ENCODE results near the gene REM1. TPM values are rescaled to one million over a fixed set of nuclear protein-coding genes. Genes with fewer than 3 reads are reported as not detected.
"Not testable (repeated sequence)": the region's sequence is repeated elsewhere in the genome, so short reads cannot be mapped to it uniquely, and the experiment has no call there.

REM1 gene
- total and polyA plus RNA-seq, 2 experiments from 2014 or later, result not detected

GRCh38 chr20:31497838-31498540, 22.9 kb downstream of the REM1 start:
- no peak for TF ChIP-seq EZH2phosphoT487 (IDR thresholded peaks at IDR 0.05; ENCODE audit: insufficient read depth, low read depth)
- TF ChIP-seq EZH2 (IDR thresholded peaks at IDR 0.05; ENCODE audit: insufficient read depth, poor library complexity, severe bottlenecking), result no peak
- in situ Hi-C loops (cut with MboI), result no loop called here
- Histone ChIP-seq H3K4me1 (ENCODE audit: insufficient read depth) (peaks cover 15% of the 10 kb centered on the region), H3K27me3 (replicated peaks; ENCODE audit: insufficient read depth) (no peaks in the 10 kb centered on the region), H3K27ac (peak overlapping the region; percentile 34), H3K4me3 (no peak overlapping the region), H3K79me2 (ENCODE audit: insufficient read depth) (no peaks in the 10 kb centered on the region), H3K36me3 (ENCODE audit: low read depth) (no peaks in the 10 kb centered on the region), H2AFZ (no peak overlapping the region), H3K9me3 (ENCODE audit: low read depth) (no peaks in the 10 kb centered on the region), H3K9me2 (ENCODE audit: insufficient read depth) (no peaks in the 10 kb centered on the region), H3F3A (ENCODE audit: insufficient read depth) (peaks cover 7% of the 10 kb centered on the region; the same call in 1 of the 2 replicates), H3K4me2 (ENCODE audit: unreplicated experiment) (no peak overlapping the region), H4K20me1 (ENCODE audit: insufficient read depth) (no peaks in the 10 kb centered on the region), H3K9ac (no peak overlapping the region)
- peak; percentile 82 for DNase-seq
- WGBS, 2 experiments (ENCODE audit: low coverage in 1 of 2, low lambda C conversion rate in 2 of 2, missing lambda C conversion rate in 2 of 2), result 37 to 41% methylated on average over 5 to 6 of the region's 6 CpGs

GRCh38 chr20:31500527-31500926, 25.4 kb downstream of the REM1 start:
- no peaks in the 10 kb centered on the region for H3K9me3 ChIP-seq (ENCODE audit: low read depth)
- H3K27ac ChIP-seq, result no peak overlapping the region
- H3K9ac ChIP-seq, result no peak overlapping the region
- H3K4me3 ChIP-seq, result no peak overlapping the region
- 18 to 30% methylated on average over 1 of the region's 1 CpG for WGBS, 2 experiments (ENCODE audit: low coverage in 1 of 2, low lambda C conversion rate in 2 of 2, missing lambda C conversion rate in 2 of 2)
- H4K20me1 ChIP-seq (ENCODE audit: insufficient read depth), result no peaks in the 10 kb centered on the region
- no peaks in the 10 kb centered on the region for H3K79me2 ChIP-seq (ENCODE audit: insufficient read depth)
- no peaks in the 10 kb centered on the region for H3K27me3 ChIP-seq (replicated peaks; ENCODE audit: insufficient read depth)
- H3K4me2 ChIP-seq (ENCODE audit: unreplicated experiment), result no peak overlapping the region
- no peaks in the 10 kb centered on the region for H3K36me3 ChIP-seq (ENCODE audit: low read depth)
- TF ChIP-seq EZH2phosphoT487 (IDR thresholded peaks at IDR 0.05; ENCODE audit: insufficient read depth, low read depth) (no peak), EZH2 (IDR thresholded peaks at IDR 0.05; ENCODE audit: insufficient read depth, poor library complexity, severe bottlenecking) (no peak)
- no peak overlapping the region for H2AFZ ChIP-seq
- in situ Hi-C loops (cut with MboI), result no loop called here
- peaks cover 15% of the 10 kb centered on the region for H3K4me1 ChIP-seq (ENCODE audit: insufficient read depth)
- no peak for DNase-seq
- no peaks in the 10 kb centered on the region for H3K9me2 ChIP-seq (ENCODE audit: insufficient read depth)
- H3F3A ChIP-seq (ENCODE audit: insufficient read depth), result peaks cover 7% of the 10 kb centered on the region; the same call in 1 of the 2 replicates

- H3F3A ChIP-seq (ENCODE audit: insufficient read depth); H3K27me3 ChIP-seq (replicated peaks; ENCODE audit: insufficient read depth); H3K4me2 ChIP-seq (ENCODE audit: unreplicated experiment); H3K79me2 ChIP-seq (ENCODE audit: insufficient read depth); H3K27ac ChIP-seq; H3K4me1 ChIP-seq (ENCODE audit: insufficient read depth); in situ Hi-C loops (cut with MboI); H3K9me3 ChIP-seq (ENCODE audit: low read depth); H3K4me3 ChIP-seq; H3K36me3 ChIP-seq (ENCODE audit: low read depth); H4K20me1 ChIP-seq (ENCODE audit: insufficient read depth); H3K9me2 ChIP-seq (ENCODE audit: insufficient read depth); H3K9ac ChIP-seq: not testable (repeated sequence)
- DNase-seq, result peak; percentile 89
- WGBS, 2 experiments (ENCODE audit: low coverage in 1 of 2, low lambda C conversion rate in 2 of 2, missing lambda C conversion rate in 2 of 2), result 22 to 26% methylated on average over 20 of the region's 20 CpGs
- H2AFZ ChIP-seq, result peak overlapping the region; percentile 30; the same call in 1 of the 2 replicates
These were observed 28.0 kb downstream of the REM1 start for GRCh38 chr20:31502884-31503673.

- no peak for TF ChIP-seq EZH2 (IDR thresholded peaks at IDR 0.05; ENCODE audit: insufficient read depth, poor library complexity, severe bottlenecking)
- no peak for TF ChIP-seq EZH2phosphoT487 (IDR thresholded peaks at IDR 0.05; ENCODE audit: insufficient read depth, low read depth)
- Histone ChIP-seq H2AFZ (no peak overlapping the region), H3K27ac (no peak overlapping the region), H3K9ac (no peak overlapping the region), H4K20me1 (ENCODE audit: insufficient read depth) (no peaks in the 10 kb centered on the region), H3K27me3 (replicated peaks; ENCODE audit: insufficient read depth) (no peaks in the 10 kb centered on the region), H3K36me3 (ENCODE audit: low read depth) (no peaks in the 10 kb centered on the region), H3K4me1 (ENCODE audit: insufficient read depth) (no peaks in the 10 kb centered on the region), H3K4me3 (no peak overlapping the region), H3K9me2 (ENCODE audit: insufficient read depth) (no peaks in the 10 kb centered on the region), H3K4me2 (ENCODE audit: unreplicated experiment) (no peak overlapping the region), H3K9me3 (ENCODE audit: low read depth) (no peaks in the 10 kb centered on the region), H3F3A (ENCODE audit: insufficient read depth) (no peaks in the 10 kb centered on the region), H3K79me2 (ENCODE audit: insufficient read depth) (no peaks in the 10 kb centered on the region)
- DNase-seq, result no peak
- 100% methylated on average over 1 of the region's 1 CpG for WGBS, 2 experiments (ENCODE audit: low coverage in 1 of 2, low lambda C conversion rate in 2 of 2, missing lambda C conversion rate in 2 of 2)
- in situ Hi-C loops (cut with MboI), result no loop called here
These were observed 30.8 kb downstream of the REM1 start for GRCh38 chr20:31505903-31506302.

All from GM23248 (cell line).